HepG2 (cell line): Measurements from ENCODE around the gene NKD1. TPM values are rescaled to one million over a fixed set of nuclear protein-coding genes. Genes with fewer than 3 reads are reported as not detected.

ENCODE experiments used
- DPF2 ChIP-seq: sonication (generic); formaldehyde crosslinking; IDR thresholded peaks from 2 replicates; pipeline ENCODE4 v1.4.0; 2020; ENCODE audit warnings: mild to moderate bottlenecking, low read depth, missing genetic modification reagents, borderline replicate concordance
- NAIF1 ChIP-seq: sonication (generic); formaldehyde crosslinking; IDR thresholded peaks from 2 replicates; pipeline ENCODE4 v1.5.0; 2020; ENCODE audit warnings: mild to moderate bottlenecking, missing genetic modification reagents, borderline replicate concordance
- SKIL ChIP-seq: sonication (generic); formaldehyde crosslinking; IDR thresholded peaks from 2 replicates; pipeline ENCODE4 v1.8.0; 2022; ENCODE audit warnings: missing genetic modification reagents, mild to moderate bottlenecking, moderate library complexity, borderline replicate concordance
- TFDP1 ChIP-seq: IDR thresholded peaks from 2 replicates; pipeline ENCODE4 v1.6.1; 2016; ENCODE audit warnings: missing compliant biosample characterization, missing genetic modification reagents, borderline replicate concordance
- YEATS2 ChIP-seq: sonication (generic); formaldehyde crosslinking; IDR thresholded peaks from 2 replicates; pipeline ENCODE4 v1.4.0; 2020; ENCODE audit warnings: missing genetic modification reagents, borderline replicate concordance
- ZNF713 ChIP-seq: sonication (generic); formaldehyde crosslinking; IDR thresholded peaks from 2 replicates; pipeline ENCODE4 v1.4.0; 2020; ENCODE audit warnings: mild to moderate bottlenecking, missing genetic modification reagents
- ZNF788 ChIP-seq: sonication (generic); formaldehyde crosslinking; IDR thresholded peaks from 2 replicates; pipeline ENCODE4 v1.5.0; 2020; ENCODE audit warnings: mild to moderate bottlenecking, missing genetic modification reagents, borderline replicate concordance
- ZNF816 ChIP-seq: sonication (generic); formaldehyde crosslinking; IDR thresholded peaks from 2 replicates; pipeline ENCODE4 v1.8.0; 2022; ENCODE audit warnings: missing genetic modification reagents, mild to moderate bottlenecking, borderline replicate concordance
- ZNF83 ChIP-seq: sonication (generic); formaldehyde crosslinking; IDR thresholded peaks from 2 replicates; pipeline ENCODE4 v1.4.0; 2020; ENCODE audit warnings: missing genetic modification reagents, mild to moderate bottlenecking, borderline replicate concordance
- polyA plus RNA-seq, 8 experiments: library from polyadenylated mRNA; depleted of rRNA in 3 of 8; stranded (reverse) in 7 of 8; unstranded in 1 of 8; fragments of >200 nt; fragmentation: Illumina TruSeq in 4 of 8; extraction: Trizol in 4 of 8; gene quantifications; 2 replicates each; pipeline versions ENCODE4 v1.2.1 to v1.2.3, GENCODE V29; 2011 to 2016; ENCODE audit warnings: low read depth in 4 of 8, missing spikeins in 1 of 8, mixed read lengths in 1 of 8; ENCODE audit not compliant: insufficient read depth in 1 of 8
- total RNA-seq, 5 experiments: library from RNA; depleted of rRNA; stranded (reverse); fragments of >200 nt; fragmentation: Illumina TruSeq; extraction: Trizol; gene quantifications; 2 replicates each; pipeline ENCODE4 v1.2.3, GENCODE V29; 2016; ENCODE audit warnings: low read depth in 1 of 5
- TF ChIP-seq, protein P1 (sequence below): sonication (generic); formaldehyde crosslinking; IDR thresholded peaks from 2 replicates; pipeline ENCODE4 v1.4.0; 2020; ENCODE audit warnings: missing genetic modification reagents, borderline replicate concordance
- TF ChIP-seq, protein P2 (sequence below): sonication (generic); formaldehyde crosslinking; IDR thresholded peaks from 2 replicates; pipeline ENCODE4 v1.9.0; 2021; ENCODE audit warnings: missing genetic modification reagents, borderline replicate concordance
- TF ChIP-seq, protein P3 (sequence below): sonication (generic); formaldehyde crosslinking; IDR thresholded peaks from 2 replicates; pipeline ENCODE4 v1.9.0; 2022; ENCODE audit warnings: missing genetic modification reagents, mild to moderate bottlenecking, borderline replicate concordance

Gene NKD1
- total and polyA plus RNA-seq, 2 of the 13 experiments (the other 11 are each of a cell fraction or from before 2014, with no cell fraction given): 70.4 to 121 TPM

DNA sequence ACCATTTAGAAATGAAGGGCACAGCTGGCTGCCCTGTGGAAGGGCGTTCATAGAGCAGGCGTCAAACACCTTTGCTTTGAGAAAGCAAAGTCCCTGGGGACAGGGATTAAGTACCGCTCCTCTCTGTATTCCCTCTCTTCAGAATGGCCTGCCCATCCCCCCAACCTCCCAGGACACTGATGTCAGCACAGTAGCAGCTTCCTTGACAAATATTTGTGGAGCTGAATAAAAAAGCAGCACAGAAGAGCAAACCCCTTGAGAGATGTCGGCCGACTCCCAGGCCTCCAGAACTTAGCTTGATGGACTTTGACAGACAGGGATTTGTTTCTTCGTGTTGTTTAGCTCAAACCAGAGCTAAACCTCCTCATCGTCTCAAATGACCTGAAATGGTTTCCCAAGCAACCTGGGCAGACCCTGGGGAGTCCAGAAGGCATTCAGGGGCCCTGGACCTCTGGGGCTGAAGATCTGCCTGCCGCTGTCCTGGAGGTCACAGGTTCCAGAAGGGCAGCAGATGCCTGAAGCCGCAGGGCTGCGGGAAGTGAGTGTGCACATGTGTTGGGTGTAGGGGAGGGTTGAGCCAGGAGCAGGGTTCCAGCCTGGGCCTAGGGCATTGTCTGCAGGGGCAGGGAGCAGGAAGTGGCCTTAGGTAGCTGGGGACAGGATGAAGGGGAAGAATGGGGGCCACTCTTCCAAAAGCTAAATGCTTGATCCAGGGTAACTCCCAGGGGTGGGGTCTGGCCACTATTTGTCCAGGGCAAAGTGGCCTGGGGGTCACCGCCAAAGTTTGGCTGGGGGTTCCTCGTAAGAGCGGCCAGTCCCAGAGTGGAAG, 42.3 kb upstream of the NKD1 start (continued):
- TF ChIP-seq ZNF83 (no peak), ZNF816 (no peak), ZNF713 (CRISPR knock-in tag) (no peak), NAIF1 (CRISPR knock-in tag) (no peak), YEATS2 (CRISPR knock-in tag) (peak; percentile 21; the same call in 1 of the 2 replicates), SKIL (CRISPR knock-in tag) (0 out of 2 replicates have a peak, but pooled peaks have one; percentile 13), DPF2 (CRISPR knock-in tag) (no peak; the same call in 1 of the 2 replicates), TFDP1 (CRISPR knock-in tag) (peak; percentile 72), ZNF788 (CRISPR knock-in tag) (no peak)
- TF ChIP-seq, protein P1, sequence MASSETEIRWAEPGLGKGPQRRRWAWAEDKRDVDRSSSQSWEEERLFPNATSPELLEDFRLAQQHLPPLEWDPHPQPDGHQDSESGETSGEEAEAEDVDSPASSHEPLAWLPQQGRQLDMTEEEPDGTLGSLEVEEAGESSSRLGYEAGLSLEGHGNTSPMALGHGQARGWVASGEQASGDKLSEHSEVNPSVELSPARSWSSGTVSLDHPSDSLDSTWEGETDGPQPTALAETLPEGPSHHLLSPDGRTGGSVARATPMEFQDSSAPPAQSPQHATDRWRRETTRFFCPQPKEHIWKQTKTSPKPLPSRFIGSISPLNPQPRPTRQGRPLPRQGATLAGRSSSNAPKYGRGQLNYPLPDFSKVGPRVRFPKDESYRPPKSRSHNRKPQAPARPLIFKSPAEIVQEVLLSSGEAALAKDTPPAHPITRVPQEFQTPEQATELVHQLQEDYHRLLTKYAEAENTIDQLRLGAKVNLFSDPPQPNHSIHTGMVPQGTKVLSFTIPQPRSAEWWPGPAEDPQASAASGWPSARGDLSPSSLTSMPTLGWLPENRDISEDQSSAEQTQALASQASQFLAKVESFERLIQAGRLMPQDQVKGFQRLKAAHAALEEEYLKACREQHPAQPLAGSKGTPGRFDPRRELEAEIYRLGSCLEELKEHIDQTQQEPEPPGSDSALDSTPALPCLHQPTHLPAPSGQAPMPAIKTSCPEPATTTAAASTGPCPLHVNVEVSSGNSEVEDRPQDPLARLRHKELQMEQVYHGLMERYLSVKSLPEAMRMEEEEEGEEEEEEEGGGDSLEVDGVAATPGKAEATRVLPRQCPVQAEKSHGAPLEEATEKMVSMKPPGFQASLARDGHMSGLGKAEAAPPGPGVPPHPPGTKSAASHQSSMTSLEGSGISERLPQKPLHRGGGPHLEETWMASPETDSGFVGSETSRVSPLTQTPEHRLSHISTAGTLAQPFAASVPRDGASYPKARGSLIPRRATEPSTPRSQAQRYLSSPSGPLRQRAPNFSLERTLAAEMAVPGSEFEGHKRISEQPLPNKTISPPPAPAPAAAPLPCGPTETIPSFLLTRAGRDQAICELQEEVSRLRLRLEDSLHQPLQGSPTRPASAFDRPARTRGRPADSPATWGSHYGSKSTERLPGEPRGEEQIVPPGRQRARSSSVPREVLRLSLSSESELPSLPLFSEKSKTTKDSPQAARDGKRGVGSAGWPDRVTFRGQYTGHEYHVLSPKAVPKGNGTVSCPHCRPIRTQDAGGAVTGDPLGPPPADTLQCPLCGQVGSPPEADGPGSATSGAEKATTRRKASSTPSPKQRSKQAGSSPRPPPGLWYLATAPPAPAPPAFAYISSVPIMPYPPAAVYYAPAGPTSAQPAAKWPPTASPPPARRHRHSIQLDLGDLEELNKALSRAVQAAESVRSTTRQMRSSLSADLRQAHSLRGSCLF (CRISPR knock-in tag): no peak
- TF ChIP-seq, protein P2, sequence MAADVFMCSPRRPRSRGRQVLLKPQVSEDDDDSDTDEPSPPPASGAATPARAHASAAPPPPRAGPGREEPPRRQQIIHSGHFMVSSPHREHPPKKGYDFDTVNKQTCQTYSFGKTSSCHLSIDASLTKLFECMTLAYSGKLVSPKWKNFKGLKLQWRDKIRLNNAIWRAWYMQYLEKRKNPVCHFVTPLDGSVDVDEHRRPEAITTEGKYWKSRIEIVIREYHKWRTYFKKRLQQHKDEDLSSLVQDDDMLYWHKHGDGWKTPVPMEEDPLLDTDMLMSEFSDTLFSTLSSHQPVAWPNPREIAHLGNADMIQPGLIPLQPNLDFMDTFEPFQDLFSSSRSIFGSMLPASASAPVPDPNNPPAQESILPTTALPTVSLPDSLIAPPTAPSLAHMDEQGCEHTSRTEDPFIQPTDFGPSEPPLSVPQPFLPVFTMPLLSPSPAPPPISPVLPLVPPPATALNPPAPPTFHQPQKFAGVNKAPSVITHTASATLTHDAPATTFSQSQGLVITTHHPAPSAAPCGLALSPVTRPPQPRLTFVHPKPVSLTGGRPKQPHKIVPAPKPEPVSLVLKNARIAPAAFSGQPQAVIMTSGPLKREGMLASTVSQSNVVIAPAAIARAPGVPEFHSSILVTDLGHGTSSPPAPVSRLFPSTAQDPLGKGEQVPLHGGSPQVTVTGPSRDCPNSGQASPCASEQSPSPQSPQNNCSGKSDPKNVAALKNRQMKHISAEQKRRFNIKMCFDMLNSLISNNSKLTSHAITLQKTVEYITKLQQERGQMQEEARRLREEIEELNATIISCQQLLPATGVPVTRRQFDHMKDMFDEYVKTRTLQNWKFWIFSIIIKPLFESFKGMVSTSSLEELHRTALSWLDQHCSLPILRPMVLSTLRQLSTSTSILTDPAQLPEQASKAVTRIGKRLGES (CRISPR knock-in tag): no peak
- TF ChIP-seq, protein P3, sequence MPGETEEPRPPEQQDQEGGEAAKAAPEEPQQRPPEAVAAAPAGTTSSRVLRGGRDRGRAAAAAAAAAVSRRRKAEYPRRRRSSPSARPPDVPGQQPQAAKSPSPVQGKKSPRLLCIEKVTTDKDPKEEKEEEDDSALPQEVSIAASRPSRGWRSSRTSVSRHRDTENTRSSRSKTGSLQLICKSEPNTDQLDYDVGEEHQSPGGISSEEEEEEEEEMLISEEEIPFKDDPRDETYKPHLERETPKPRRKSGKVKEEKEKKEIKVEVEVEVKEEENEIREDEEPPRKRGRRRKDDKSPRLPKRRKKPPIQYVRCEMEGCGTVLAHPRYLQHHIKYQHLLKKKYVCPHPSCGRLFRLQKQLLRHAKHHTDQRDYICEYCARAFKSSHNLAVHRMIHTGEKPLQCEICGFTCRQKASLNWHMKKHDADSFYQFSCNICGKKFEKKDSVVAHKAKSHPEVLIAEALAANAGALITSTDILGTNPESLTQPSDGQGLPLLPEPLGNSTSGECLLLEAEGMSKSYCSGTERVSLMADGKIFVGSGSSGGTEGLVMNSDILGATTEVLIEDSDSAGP (CRISPR knock-in tag): peak; percentile 69; the same call in 1 of the 2 replicates
